ENCODE data around the gene TGFB1I1.
"Not testable (repeated sequence)": the region's sequence is repeated elsewhere in the genome, so short reads cannot be mapped to it uniquely, and the experiment has no call there.

Gene TGFB1I1

DNA sequence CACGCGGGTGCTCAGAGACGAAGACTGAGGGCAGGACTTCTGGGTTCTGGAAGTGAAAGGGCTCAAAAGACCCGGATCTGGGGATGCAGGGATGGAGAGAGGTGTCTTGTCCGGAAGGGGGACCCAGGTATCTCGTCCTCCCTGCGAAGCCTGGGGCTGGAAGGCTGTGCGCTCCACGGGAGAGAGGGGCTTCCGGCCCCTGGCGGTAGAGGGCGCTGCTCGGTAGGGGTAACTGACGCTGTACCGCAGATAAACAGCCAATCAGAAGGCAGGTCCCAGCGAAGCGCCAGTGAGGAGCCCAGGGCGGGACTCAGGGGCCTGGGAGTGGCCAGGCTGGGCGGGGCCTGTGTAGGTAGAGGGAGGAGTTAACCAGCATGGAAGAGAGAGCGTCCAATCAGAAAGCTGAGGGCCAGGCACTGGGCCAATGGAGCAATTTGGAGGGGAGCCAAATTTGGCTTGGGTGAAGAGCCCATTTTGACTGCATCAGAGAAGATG, 804 bp downstream of the TGFB1I1 start:
- DNase-seq, result peak; percentile 52

DNA sequence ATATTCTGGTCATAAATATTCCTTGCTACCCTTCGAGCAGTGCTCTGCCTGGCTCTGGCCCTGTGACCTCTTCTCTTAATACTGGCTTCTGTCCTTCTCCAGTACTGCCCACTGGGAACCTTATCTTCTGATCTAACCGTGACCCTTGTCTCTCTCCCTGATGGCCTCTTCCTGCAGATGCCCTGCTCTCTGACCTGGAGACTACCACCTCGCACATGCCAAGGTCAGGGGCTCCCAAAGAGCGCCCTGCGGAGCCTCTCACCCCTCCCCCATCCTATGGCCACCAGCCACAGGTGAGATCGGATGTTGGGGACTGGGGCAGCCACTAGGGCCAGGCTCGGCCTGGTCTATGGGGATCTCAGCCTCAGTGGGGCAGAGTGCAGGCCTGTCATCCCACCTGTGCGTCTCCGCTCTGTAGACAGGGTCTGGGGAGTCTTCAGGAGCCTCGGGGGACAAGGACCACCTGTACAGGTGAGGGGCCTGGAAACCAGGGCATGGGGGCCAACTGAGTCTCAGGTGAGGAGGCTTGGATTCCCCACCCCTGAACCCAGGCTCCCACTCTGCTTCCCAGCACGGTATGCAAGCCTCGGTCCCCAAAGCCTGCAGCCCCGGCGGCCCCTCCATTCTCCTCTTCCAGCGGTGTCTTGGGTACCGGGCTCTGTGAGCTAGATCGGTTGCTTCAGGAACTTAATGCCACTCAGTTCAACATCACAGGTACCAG, 1.5 kb downstream of the TGFB1I1 start:
- no peak for DNase-seq

DNA sequence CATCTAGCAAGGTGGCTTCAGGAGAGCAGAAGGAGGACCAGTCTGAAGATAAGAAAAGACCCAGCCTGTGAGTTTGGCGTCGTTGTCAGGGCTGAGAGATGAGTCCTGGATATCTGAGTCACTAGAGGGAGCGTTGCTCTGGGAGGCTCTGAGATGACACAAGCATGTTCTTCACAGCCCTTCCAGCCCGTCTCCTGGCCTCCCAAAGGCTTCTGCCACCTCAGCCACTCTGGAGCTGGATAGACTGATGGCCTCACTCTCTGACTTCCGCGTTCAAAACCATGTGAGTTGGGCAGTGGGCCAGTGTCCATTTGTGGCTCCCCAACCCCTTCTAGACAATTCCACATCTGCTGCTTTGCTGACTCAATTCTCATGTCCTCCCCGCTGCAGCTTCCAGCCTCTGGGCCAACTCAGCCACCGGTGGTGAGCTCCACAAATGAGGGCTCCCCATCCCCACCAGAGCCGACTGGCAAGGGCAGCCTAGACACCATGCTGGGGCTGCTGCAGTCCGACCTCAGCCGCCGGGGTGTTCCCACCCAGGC, 2.3 kb downstream of the TGFB1I1 start:
- no peak for DNase-seq

DNA sequence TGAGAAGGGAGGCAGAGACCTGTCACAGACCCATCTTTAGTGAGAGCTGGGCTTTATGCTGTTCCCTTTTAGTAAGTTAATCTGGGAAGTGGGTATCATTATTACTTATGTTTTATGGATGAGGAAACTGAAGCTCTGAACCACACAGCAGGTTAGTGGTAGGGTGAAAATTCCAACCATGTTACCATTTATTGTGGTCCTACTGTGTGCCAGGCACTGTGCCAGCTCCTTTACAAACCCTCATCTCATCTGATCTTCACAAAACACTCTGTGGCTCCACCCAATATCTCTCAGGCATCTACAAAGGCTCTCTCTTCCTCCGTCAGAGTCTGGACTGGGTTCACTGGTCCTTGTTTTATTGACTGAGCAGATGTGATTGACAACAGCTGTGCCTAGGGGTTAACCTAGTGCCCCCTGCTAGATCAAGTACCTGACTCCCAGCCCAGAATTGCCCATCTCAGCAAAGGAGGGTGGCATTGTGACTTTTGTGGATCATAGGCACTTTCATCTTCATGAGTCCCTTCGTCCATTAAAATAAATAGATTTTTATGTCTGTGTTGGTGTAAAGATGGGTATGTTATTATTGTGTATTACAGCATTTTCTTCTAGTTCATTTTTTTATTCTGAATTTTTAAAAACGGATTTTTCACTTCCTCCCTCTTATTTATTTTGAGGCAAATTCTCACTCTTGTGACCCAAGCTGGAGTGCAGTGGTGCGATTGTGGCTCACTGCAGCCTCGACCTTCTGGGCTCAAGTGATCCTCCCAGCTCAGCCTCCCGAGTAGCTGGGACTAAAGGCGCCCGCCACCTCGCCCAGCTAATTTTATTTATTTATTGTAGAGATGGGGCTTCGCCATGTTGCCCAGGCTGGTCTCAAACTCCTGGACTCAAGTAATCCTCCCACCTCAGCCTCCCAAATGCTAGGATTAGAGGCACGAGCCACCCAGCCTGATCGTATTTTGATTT, 3.1 kb downstream of the TGFB1I1 start:
- DNase-seq, result no peak

DNA sequence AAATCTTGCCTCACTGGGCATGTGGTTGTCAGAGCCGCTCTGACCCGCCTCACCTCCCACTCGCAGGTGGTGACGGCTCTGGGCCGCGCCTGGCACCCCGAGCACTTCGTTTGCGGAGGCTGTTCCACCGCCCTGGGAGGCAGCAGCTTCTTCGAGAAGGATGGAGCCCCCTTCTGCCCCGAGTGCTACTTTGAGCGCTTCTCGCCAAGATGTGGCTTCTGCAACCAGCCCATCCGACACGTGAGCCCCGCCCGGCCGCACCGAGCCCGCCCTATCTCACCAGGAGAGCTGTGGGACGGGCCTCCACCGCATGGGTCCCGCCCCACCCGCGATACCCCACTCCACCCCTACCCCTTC, 4.0 kb downstream of the TGFB1I1 start:
- no peak for DNase-seq

DNA sequence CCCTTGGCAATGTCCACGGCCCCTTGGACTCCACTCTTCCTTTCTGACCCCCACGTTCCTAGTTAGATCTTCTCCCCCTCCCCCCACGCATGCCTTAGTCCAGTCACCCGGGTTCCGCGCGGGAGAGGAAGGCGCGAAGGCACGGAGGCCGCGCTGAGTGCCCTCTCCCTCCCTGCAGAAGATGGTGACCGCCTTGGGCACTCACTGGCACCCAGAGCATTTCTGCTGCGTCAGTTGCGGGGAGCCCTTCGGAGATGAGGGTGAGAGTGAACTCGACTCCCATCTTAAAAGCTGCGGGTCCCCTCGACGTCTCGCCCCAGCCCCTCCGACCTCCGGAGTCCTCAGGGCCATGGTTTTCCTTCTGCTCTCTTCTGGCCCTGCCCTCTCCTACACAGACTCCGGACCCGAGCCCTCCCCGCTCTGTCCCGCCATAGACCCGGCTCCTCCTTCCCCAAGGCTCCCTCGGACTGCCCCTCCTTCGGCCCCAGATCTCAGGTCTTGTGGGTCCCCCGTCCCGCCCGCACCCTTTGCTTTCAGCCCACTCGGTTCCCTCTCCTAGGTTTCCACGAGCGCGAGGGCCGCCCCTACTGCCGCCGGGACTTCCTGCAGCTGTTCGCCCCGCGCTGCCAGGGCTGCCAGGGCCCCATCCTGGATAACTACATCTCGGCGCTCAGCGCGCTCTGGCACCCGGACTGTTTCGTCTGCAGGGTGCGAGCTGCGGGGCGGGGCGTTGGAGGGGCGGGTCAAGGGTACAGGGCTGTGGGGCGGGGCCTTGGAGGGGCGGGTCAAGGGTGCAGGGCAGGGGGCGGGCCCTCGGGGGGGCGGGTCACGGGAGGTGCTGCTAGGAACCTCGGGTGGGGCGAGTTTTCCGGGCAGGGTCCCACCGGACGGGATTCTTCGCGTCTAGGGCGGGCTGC, 4.6 kb downstream of the TGFB1I1 start:
- DNase-seq, result peak; percentile 64

DNA sequence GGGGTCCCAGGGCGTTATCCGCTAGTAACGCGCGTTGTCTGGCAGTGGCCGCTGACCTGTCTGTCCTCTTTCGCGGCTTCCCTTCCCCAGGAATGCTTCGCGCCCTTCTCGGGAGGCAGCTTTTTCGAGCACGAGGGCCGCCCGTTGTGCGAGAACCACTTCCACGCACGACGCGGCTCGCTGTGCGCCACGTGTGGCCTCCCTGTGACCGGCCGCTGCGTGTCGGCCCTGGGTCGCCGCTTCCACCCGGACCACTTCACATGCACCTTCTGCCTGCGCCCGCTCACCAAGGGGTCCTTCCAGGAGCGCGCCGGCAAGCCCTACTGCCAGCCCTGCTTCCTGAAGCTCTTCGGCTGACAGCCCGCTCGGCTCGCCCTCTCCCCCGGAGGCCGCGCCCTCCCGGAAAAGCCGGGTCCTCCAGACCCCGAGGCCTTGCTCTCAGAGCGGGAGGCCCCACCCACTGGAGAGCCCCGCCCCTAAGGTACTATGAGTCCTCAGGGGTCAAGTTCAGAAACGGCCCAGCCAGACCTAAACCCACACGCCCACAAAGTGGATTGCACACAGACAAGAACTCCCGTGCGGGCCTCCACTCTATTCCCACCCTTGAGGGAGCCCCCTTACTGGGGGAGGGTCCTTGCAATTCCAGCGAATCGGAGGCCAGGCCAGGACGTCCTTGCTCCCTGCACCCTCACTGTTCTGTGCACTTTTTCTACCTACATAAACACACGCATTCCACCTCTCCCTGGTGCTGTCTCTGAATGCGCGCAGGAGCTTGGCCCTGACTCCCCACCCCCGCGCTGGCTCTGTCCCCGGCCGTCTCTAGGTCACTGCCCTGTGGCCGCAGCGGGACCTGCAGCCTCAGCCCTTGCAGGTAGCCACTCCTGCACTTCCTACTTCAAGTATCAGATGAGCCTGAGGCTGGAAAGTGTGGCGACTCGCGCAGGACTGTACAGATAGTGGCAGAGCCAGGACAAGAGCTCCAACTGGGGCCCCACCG, 5.6 kb downstream of the TGFB1I1 start:
- DNase-seq, result peak; percentile 14

DNA sequence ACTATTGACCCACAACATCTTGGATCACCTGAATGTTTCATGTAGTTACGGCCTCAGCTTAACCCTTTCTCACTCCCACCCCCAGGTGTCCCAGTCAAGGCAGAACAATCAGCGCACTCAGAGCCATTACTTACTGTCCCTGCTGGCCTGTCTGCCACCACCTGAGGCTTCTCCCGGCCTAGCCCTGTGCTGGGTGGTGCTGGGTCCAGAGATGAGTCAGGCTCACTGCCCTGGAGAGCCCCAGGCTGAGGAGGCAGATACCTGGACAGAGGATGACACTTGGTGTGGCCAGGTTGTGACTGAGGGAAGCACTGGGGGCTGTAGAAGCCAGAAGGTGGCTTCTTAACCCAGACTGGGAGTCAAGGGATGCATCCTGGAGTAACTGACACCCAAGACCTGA, 7.0 kb downstream of the TGFB1I1 start:
- no peak for DNase-seq

DNA sequence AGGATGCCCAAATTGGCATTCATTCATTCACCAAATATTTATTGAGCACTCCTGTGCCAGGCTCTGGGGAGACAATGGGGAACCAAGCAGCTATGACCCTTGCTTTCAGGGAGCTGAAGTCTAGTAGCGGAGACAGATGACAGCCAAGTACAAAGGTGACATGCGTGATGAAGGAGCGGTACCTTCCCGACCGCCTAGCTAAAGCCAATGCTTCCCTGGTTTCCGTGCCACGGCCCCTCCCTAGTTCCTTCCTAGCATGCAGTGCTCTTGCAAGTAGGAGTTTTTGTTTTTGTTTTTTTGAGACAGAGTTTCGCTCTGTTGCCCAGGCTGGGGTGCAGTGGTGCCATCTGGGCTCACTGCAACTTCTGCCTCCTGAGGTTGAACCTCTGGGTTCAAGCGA, 7.8 kb downstream of the TGFB1I1 start:
- no peak for DNase-seq

DNA sequence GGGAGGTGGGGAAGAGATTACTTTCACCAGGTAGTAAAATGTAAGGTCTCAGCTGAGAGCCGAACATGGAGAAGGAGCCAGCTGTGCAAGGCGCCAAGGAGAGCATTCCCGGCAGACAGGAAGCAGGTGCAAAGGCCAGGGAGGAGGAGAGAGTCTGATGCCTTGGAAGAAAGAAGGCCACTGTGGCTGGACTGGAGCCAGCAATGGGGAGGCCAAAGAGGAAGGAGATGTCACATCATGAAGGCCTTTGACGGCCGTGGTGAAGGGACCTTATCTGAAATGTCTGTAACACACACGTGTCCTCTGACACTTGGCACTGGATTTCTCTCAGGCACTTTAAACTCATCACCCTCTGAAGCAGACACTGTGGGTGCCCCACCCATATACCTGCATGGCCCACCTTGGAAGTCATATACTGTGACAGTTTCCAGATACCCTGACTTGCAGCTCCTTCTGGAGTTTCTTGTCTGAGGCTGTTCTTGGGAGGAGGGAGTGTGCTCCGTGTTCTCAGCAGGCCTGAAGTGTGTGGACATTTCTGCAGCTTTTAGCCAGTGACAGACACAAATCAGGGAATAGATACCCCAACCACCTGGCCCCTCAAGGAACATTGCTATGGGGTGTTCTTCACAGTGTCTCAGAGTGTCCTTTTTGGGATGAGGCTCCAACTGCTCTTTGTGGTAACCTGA, 9.0 kb downstream of the TGFB1I1 start:
- peak; percentile 9 for DNase-seq

DNA sequence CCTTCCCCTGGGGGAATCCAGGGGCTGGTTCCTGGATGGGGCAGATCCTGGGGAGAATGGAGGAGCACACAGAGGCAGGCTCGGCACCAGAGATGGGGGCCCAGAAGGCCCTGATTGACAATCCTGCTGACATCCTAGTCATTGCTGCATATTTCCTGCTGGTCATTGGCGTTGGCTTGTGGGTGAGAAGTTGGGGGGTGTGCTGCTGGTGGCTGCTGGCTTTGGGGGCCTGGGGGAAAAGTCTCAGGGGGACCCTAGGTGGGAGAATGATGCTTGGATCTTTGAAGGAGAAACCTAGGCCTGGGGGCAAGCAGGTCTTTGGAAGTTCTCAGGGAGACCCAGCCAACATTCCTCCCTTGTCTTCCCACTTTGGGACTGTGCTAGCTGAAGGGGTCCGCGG, 11.1 kb downstream of the TGFB1I1 start, which contains the start of gene SLC5A2:
SLC5A2 (plus strand) TSS at position 43 of the 400 bp plus-strand sequence; CDS start at position 57, 14 bp downstream.
- DNase-seq, result no peak

DNA sequence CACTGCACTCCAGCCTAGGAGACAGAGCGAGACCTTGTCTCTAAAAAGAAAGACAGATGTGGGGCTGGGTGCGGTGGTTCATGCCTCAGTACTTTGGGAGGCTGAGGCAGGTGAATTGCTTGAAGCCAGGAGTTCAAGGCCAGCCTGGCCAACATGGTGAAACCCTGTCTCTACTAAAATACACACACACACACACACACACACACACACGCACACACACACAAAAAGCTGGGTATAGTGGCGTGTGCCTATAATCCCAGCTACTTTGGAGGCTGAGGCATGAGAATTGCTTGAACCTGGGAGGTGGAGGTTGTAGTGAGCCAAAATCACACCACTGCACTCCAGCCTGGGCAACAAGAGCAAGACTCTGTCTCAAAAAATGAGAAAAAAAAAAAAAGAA, 12.1 kb downstream of the TGFB1I1 start:
- not testable (repeated sequence) for DNase-seq

DNA sequence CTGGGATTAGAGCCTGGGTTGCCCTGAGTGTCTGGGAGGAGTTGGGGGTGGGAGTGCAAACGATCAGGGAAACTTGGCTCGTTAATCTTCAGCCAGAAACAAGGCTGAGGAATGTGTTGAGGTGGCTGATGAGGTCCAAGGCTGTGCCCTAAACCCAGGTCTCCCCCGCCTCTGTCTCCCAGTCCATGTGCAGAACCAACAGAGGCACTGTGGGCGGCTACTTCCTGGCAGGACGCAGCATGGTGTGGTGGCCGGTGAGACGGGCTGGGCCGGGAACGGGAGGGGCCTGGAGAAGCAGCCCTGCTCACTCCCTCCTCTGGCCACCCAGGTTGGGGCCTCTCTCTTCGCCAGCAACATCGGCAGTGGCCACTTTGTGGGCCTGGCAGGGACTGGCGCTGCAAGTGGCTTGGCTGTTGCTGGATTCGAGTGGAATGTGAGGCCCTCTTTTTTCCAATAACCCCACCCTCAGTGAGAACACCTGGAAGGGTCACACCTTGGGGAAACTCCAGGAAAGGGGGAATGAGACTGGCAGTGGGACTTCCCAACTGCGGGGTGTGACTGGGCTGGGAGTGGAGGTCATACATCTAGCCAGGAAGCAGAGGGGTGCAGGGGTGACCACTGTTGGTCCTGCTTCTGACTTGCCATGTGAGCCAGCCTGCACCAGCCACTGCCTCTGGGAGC, 12.7 kb downstream of the TGFB1I1 start:
- DNase-seq, result no peak

DNA sequence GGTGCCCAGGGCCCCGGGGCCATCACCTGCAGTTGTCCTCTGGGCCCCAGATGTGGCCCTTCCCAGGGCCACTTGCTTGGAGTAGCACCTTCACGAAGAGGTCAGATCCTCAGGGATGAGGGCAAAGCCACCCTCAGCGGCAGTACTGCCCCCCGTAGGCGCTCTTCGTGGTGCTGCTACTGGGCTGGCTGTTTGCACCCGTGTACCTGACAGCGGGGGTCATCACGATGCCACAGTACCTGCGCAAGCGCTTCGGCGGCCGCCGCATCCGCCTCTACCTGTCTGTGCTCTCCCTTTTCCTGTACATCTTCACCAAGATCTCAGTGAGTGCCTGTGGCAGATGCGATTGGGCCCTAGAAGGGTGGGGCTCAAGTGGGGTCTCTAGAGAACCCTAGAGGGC, 13.6 kb downstream of the TGFB1I1 start:
- no peak for DNase-seq

DNA sequence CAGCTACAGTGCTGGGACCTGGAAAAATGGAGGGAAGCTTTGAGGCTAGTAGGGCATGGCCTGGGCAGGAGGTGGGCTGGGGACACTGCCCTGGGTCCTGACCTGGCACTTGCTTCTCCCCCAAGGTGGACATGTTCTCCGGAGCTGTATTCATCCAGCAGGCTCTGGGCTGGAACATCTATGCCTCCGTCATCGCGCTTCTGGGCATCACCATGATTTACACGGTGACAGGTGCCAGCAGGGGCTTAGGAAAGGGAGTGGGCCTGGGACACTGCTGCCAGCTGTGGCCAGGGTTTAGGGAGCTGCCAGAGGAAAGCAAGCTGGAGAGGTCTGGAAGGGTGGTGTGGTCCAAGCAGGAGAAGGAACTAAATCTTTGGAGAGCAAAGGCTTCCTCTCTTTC, 14.1 kb downstream of the TGFB1I1 start:
- no peak for DNase-seq

DNA sequence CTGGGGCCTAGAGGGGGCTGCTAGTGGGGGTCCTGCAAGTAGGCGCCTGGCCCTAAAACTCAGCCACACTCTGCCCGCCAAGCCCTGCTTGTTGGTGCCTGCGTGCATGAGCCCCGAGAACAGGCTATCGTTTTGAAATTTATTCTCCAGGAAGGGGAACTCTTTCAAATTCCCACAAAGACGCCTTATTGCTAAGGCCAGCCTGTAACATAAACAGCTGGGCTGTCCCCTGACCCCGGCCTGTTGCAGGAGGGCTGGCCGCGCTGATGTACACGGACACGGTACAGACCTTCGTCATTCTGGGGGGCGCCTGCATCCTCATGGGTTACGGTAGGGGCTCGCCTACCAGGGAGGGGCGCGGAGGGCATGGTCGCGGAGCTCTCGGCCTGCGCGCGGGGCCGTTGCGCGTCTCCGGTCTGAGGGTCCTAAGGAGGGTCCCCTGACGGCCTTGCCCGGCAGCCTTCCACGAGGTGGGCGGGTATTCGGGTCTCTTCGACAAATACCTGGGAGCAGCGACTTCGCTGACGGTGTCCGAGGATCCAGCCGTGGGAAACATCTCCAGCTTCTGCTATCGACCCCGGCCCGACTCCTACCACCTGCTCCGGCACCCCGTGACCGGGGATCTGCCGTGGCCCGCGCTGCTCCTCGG, 15.2 kb downstream of the TGFB1I1 start:
- DNase-seq, result peak; percentile 26

DNA sequence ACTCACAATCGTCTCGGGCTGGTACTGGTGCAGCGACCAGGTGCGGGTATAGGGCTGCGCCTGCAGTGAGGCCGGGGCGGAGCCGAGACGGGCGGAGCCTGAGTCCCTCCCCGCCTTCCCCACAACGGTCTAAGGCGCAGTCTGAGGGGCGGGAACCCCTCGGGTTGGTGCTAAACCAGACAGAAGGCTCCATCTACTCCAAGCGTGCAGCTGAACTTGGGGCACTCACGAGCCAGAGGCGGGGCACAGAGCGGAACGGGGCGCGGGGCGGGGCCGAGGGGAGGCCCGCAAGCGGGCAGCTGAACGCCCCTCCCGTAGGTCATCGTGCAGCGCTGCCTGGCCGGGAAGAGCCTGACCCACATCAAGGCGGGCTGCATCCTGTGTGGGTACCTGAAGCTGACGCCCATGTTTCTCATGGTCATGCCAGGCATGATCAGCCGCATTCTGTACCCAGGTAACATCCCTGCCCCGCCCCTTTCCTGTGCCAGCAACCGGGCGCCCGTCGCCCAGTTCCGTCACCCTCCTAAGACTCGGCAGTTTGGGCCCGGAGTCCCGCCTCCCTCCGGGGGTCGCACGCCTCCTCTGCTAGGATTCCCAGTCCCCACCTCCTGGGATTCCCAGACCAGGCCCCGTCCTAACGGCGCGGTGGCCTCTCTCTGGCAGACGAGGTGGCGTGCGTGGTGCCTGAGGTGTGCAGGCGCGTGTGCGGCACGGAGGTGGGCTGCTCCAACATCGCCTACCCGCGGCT, 15.9 kb downstream of the TGFB1I1 start:
- peak; percentile 10 for DNase-seq

DNA sequence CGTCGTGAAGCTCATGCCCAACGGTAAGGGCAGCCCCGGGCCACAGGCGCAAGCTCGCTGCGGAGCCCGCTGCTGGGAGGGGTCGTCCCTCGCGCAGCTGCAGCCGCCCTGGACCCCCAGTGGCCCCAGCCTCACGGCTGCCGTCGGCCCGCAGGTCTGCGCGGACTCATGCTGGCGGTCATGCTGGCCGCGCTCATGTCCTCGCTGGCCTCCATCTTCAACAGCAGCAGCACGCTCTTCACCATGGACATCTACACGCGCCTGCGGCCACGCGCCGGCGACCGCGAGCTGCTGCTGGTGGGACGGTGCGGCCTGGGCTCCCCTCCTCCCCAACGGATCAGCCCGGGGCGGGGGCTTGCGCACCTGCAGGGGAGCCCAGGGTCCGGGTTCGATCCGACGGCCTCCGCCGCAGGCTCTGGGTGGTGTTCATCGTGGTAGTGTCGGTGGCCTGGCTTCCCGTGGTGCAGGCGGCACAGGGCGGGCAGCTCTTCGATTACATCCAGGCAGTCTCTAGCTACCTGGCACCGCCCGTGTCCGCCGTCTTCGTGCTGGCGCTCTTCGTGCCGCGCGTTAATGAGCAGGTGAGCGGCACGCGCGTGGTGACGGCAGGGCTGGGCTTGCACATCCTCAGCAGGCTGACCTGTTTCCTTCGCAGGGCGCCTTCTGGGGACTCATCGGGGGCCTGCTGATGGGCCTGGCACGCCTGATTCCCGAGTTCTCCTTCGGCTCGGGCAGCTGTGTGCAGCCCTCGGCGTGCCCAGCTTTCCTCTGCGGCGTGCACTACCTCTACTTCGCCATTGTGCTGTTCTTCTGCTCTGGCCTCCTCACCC, 16.7 kb downstream of the TGFB1I1 start:
- no peak for DNase-seq

Measured in inflammatory macrophage treated with lipopolysaccharide for 4 hours (primary cell).